HepG2 (cell line): Measurements from ENCODE around the gene PSMD9. TPM values are rescaled to one million over a fixed set of nuclear protein-coding genes. Genes with fewer than 3 reads are reported as not detected.

Experiments used
- ATAC-seq: fragments of 200-7000 bp; cut with Tn5 transposase; 3 replicates; pipeline ENCODE4 v1.9.1; 2020; ENCODE audit warnings: mild to moderate bottlenecking, moderate library complexity
- BruUV-seq: library from RNA; stranded (reverse); fragments of 400-500 nt; replicated peaks from 2 replicates; lab custom pipeline; 2021; lab: Mats Ljungman, UMichigan
- CTCF ChIA-PET: fragments of 300-600 bp; formaldehyde crosslinking; extraction: SDS; loops from one replicate; lab custom pipeline; 2021; ENCODE audit warnings: low total read pairs, inconsistent platforms, low intra/inter-chr PET ratio; lab: Yijun Ruan, JAX
- POLR2A ChIA-PET: fragments of 350-600 bp; sonication (Branson Sonifier 250); formaldehyde crosslinking; loops from one replicate; lab custom pipeline; 2020; ENCODE audit warnings: antibody characterized with exemption, inconsistent platforms; lab: Yijun Ruan, JAX
- DNase-seq: peaks from one replicate; pipeline ENCODE4 v3.0.0-alpha.2; 2015; ENCODE audit warnings: low spot score
- FAIRE-seq: peaks from 3 replicates; lab custom pipeline; 2011; peaks lifted over from hg19 to GRCh38; lab: Jason Lieb, UNC
- H2AFZ ChIP-seq: one replicate; pipeline ENCODE4 v1.6.1; 2011; ENCODE audit warnings: low read length, inconsistent platforms
- H3K27ac ChIP-seq: fragments of 300-600 bp; 3 replicates; pipeline ENCODE4 v1.8.0; 2011; ENCODE audit warnings: mixed run types, mild to moderate bottlenecking, mixed read lengths, low read length, inconsistent platforms; ENCODE audit not compliant: insufficient read depth; ENCODE audit errors: extremely low read length
- H3K27me3 ChIP-seq, 2 experiments: fragments of 200-600 bp in 1 of 2; 2 replicates in 1 of 2; 3 replicates in 1 of 2; pipeline versions ENCODE4 v1.6.0 to v1.8.0; 2011; ENCODE audit warnings: low read length in 2 of 2, mild to moderate bottlenecking in 2 of 2, moderate library complexity in 2 of 2, inconsistent platforms in 1 of 2; ENCODE audit not compliant: insufficient read depth in 2 of 2, control insufficient read depth in 1 of 2
- H3K36me3 ChIP-seq, 2 experiments: fragments of 200-600 bp in 1 of 2; replicated peaks in 1 of 2; 2 replicates in 1 of 2; 3 replicates in 1 of 2; pipeline versions ENCODE4 v1.5.1 to v1.8.0; 2011; ENCODE audit warnings: low read length in 2 of 2, inconsistent platforms in 1 of 2; ENCODE audit not compliant: insufficient read depth in 2 of 2, control insufficient read depth in 1 of 2
- H3K4me1 ChIP-seq: 2 replicates; pipeline ENCODE4 v1.5.1; 2012; ENCODE audit warnings: low read length, inconsistent platforms; ENCODE audit not compliant: insufficient read depth
- H3K4me2 ChIP-seq: 2 replicates; pipeline ENCODE4 v1.6.0; 2011; ENCODE audit warnings: low read depth, low read length, inconsistent platforms
- H3K4me3 ChIP-seq, 3 experiments: fragments of 200-600 bp in 1 of 3; sonication (generic), shearing (Covaris generic) in 1 of 3; replicated peaks in 1 of 3; 2 replicates each; pipeline ENCODE4 v1.5.1; 2011 to 2016; ENCODE audit warnings: low read length in 3 of 3, inconsistent platforms in 2 of 3, low read depth in 2 of 3, mild to moderate bottlenecking in 2 of 3, control low read depth in 1 of 3, mixed read lengths in 1 of 3; ENCODE audit not compliant: insufficient read depth in 1 of 3
- H3K79me2 ChIP-seq: one replicate; pipeline ENCODE4 v1.6.1; 2011; ENCODE audit warnings: low read length, inconsistent platforms; ENCODE audit not compliant: insufficient read depth
- H3K9ac ChIP-seq: 2 replicates; pipeline ENCODE4 v1.6.0; 2011; ENCODE audit warnings: mild to moderate bottlenecking, low read depth, low read length, inconsistent platforms; ENCODE audit not compliant: insufficient read depth
- H3K9me3 ChIP-seq: 2 replicates; pipeline ENCODE4 v1.5.1; 2012; ENCODE audit warnings: mild to moderate bottlenecking, low read length
- H4K20me1 ChIP-seq: 2 replicates; pipeline ENCODE4 v1.6.0; 2011; ENCODE audit warnings: inconsistent platforms, mild to moderate bottlenecking, low read length, moderate library complexity; ENCODE audit not compliant: insufficient read depth
- ARID4A ChIP-seq: sonication (generic); formaldehyde crosslinking; IDR thresholded peaks from 2 replicates; pipeline ENCODE4 v1.5.0; 2020; ENCODE audit warnings: mild to moderate bottlenecking, missing genetic modification reagents, borderline replicate concordance
- ASH2L ChIP-seq: fragments of 300-600, 200-600 bp; sonication (generic); IDR thresholded peaks from 2 replicates; pipeline ENCODE4 v1.7.0; 2017; ENCODE audit warnings: low read depth, mild to moderate bottlenecking, moderate library complexity, mixed read lengths, low read length; ENCODE audit not compliant: insufficient read length
- FOXP4 ChIP-seq: sonication (generic); formaldehyde crosslinking; IDR thresholded peaks from 2 replicates; pipeline ENCODE4 v1.4.0; 2020; ENCODE audit warnings: missing genetic modification reagents
- MIER2 ChIP-seq: IDR thresholded peaks from 2 replicates; pipeline ENCODE4 v1.6.1; 2016; ENCODE audit warnings: missing biosample characterization, missing genetic modification reagents
- RAD21 ChIP-seq: fragments of 450-650 bp; formaldehyde crosslinking; IDR thresholded peaks from 2 replicates; pipeline ENCODE4 v1.5.0; 2020; ENCODE audit warnings: mild to moderate bottlenecking
- TGIF2 ChIP-seq: IDR thresholded peaks from 2 replicates; pipeline ENCODE4 v1.6.1; 2016; ENCODE audit warnings: control low read depth, missing compliant biosample characterization
- THRA ChIP-seq: sonication (generic); formaldehyde crosslinking; IDR thresholded peaks from 2 replicates; pipeline ENCODE4 v1.4.0; 2020; ENCODE audit warnings: missing genetic modification reagents, borderline replicate concordance
- ZNF225 ChIP-seq: sonication (generic); formaldehyde crosslinking; IDR thresholded peaks from 2 replicates; pipeline ENCODE4 v1.4.0; 2020; ENCODE audit warnings: mild to moderate bottlenecking, missing genetic modification reagents
- ZNF362 ChIP-seq: sonication (generic); formaldehyde crosslinking; IDR thresholded peaks from 2 replicates; pipeline ENCODE4 v1.4.0; 2020; ENCODE audit warnings: missing genetic modification reagents, mild to moderate bottlenecking, borderline replicate concordance
- ZNF496 ChIP-seq: sonication (generic); formaldehyde crosslinking; IDR thresholded peaks from 2 replicates; pipeline ENCODE4 v1.8.1; 2023; ENCODE audit warnings: mild to moderate bottlenecking, moderate library complexity, missing genetic modification reagents; ENCODE audit not compliant: insufficient replicate concordance
- ZNF564 ChIP-seq: sonication (generic); formaldehyde crosslinking; IDR thresholded peaks from 2 replicates; pipeline ENCODE4 v1.8.1; 2023; ENCODE audit warnings: mild to moderate bottlenecking, missing genetic modification reagents
- ZNF678 ChIP-seq: sonication (generic); formaldehyde crosslinking; IDR thresholded peaks from 2 replicates; pipeline ENCODE4 v1.4.0; 2020; ENCODE audit warnings: mild to moderate bottlenecking, missing genetic modification reagents
- ZNF737 ChIP-seq: sonication (generic); formaldehyde crosslinking; IDR thresholded peaks from 2 replicates; pipeline ENCODE4 v1.5.0; 2020; ENCODE audit warnings: missing genetic modification reagents, mild to moderate bottlenecking, borderline replicate concordance
- WGBS: methylation state at CpG from one replicate; pipeline ENCODE4 v1.1.6; 2017; ENCODE audit warnings: low lambda C conversion rate; 5-methylcytosine and 5-hydroxymethylcytosine counted together
- in situ Hi-C: cut with HindIII; loops from 2 replicates; pipeline ENCODE4 v1.10.0; 2017; ENCODE audit warnings: low pct_unique_long_range_greater_than_20kb; ENCODE audit not compliant: extremely low pct_ligation_motif_present
- intact Hi-C: fragments of 100-400 bp; cut with micrococcal nuclease; formaldehyde crosslinking; loops from one replicate; pipeline ENCODE4 v1.10.0; 2022; ENCODE audit not compliant: unreplicated experiment
- polyA plus RNA-seq, 8 experiments: library from polyadenylated mRNA; depleted of rRNA in 3 of 8; stranded (reverse) in 7 of 8; unstranded in 1 of 8; fragments of >200 nt; fragmentation: Illumina TruSeq in 4 of 8; extraction: Trizol in 4 of 8; gene quantifications; 2 replicates each; pipeline versions ENCODE4 v1.2.1 to v1.2.3, GENCODE V29; 2011 to 2016; ENCODE audit warnings: low read depth in 4 of 8, missing spikeins in 1 of 8, mixed read lengths in 1 of 8; ENCODE audit not compliant: insufficient read depth in 1 of 8
- total RNA-seq, 5 experiments: library from RNA; depleted of rRNA; stranded (reverse); fragments of >200 nt; fragmentation: Illumina TruSeq; extraction: Trizol; gene quantifications; 2 replicates each; pipeline ENCODE4 v1.2.3, GENCODE V29; 2016; ENCODE audit warnings: low read depth in 1 of 5

The PSMD9 gene
- total and polyA plus RNA-seq, 2 of the 13 experiments (the other 11 are each of a cell fraction or from before 2014, with no cell fraction given) = 41.4 to 61.1 TPM

- peak; percentile 72; the same call in 1 of the 2 replicates for TF ChIP-seq ZNF362 (CRISPR knock-in tag)
These were observed 5.4 kb downstream of the PSMD9 start (continued) for GRCh38 chr12:121893961-121894460.

- in situ Hi-C loops = no loop called here
- ChIA-PET CTCF (interaction anchor here (1.1 to 2.1 kb wide), 3 partner anchors 82 to 119 kb away, joined by 3 to 20 read pairs (median 3); partner anchors contain the start of gene RHOF), POLR2A (interaction anchor here (1.8 to 4.3 kb wide), 2 partner anchors 92 to 100 kb away, joined by 10 to 32 read pairs; partner anchors contain the start of gene RHOF)
- Histone ChIP-seq H3K27me3 (no peaks in the 10 kb centered on the region), H3K4me1 (peaks cover 29% of the 10 kb centered on the region), H3K36me3 (peaks cover 12 to 38% of the 10 kb centered on the region in 2 experiments), H3K4me2 (no peak overlapping the region), H3K4me3 (no peak overlapping the region), H2AFZ (no peak overlapping the region), H4K20me1 (no peaks in the 10 kb centered on the region), H3K9ac (no peak overlapping the region), H3K27ac (peak overlapping the region; percentile 52), H3K9me3 (no peaks in the 10 kb centered on the region), H3K79me2 (peaks cover 16% of the 10 kb centered on the region)
- intact Hi-C loops = loop anchor here (1.0 kb wide), 1 partner anchor 99 kb away; no protein-coding TSS in a partner anchor
- ATAC-seq (peak; percentile 94), DNase-seq (peak; percentile 78), FAIRE-seq (peak; percentile 63)
- WGBS = 52% methylated on average over 3 of the region's 7 CpGs
- no TSS peak for BruUV-seq
- TF ChIP-seq FOXP4 (CRISPR knock-in tag) (0 out of 2 replicates have a peak, but pooled peaks have one; percentile 15), RAD21 (CRISPR knock-in tag) (0 out of 2 replicates have a peak, but pooled peaks have one; percentile 47), ZNF225 (no peak), ZNF564 (no peak), ASH2L (no peak), ZNF737 (CRISPR knock-in tag) (no peak), ZNF678 (CRISPR knock-in tag) (no peak), THRA (CRISPR knock-in tag) (no peak), TGIF2 (CRISPR knock-in tag) (no peak), ZNF496 (CRISPR knock-in tag) (no peak), ARID4A (peak; percentile 22; the same call in 1 of the 2 replicates), MIER2 (no peak)
These were observed 6.0 kb downstream of the PSMD9 start for GRCh38 chr12:121894633-121895032.
